ENCODE results near the gene ILRUN. TPM values are rescaled to one million over a fixed set of nuclear protein-coding genes. Genes with fewer than 3 reads are reported as not detected.

Gene ILRUN
- total RNA-seq, 1 donor from 2014 or later = 48.4 TPM

GRCh38 chr6:34696189-34696738 lies 303 bp downstream of the ILRUN start:
- Histone ChIP-seq H3K27me3 (no peaks in the 10 kb centered on the region), H3K27ac (peak overlapping the region; percentile 98), H3K4me1 (peaks cover 45% of the 10 kb centered on the region), H3K4me3 (peak overlapping the region; percentile 65 to 99), H3K9me3 (no peaks in the 10 kb centered on the region), H3K36me3 (no peaks in the 10 kb centered on the region)
- intact Hi-C loops (cut with DNase I) = loop anchor here (5.0 kb wide), 1 partner anchor 61 kb away; the partner anchor contains the start of gene SNRPC
- DNase-seq (ENCODE audit: extremely low spot score in 2 of 2) = peak in 1 of 2 donors; percentile 93
- TF ChIP-seq, protein P1, sequence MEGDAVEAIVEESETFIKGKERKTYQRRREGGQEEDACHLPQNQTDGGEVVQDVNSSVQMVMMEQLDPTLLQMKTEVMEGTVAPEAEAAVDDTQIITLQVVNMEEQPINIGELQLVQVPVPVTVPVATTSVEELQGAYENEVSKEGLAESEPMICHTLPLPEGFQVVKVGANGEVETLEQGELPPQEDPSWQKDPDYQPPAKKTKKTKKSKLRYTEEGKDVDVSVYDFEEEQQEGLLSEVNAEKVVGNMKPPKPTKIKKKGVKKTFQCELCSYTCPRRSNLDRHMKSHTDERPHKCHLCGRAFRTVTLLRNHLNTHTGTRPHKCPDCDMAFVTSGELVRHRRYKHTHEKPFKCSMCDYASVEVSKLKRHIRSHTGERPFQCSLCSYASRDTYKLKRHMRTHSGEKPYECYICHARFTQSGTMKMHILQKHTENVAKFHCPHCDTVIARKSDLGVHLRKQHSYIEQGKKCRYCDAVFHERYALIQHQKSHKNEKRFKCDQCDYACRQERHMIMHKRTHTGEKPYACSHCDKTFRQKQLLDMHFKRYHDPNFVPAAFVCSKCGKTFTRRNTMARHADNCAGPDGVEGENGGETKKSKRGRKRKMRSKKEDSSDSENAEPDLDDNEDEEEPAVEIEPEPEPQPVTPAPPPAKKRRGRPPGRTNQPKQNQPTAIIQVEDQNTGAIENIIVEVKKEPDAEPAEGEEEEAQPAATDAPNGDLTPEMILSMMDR (IDR thresholded peaks at IDR 0.05) = no peak
- TF ChIP-seq POLR2A (IDR thresholded peaks at IDR 0.05) (no peak), POLR2AphosphoS5 (IDR thresholded peaks at IDR 0.05; ENCODE audit: insufficient read depth in 1 of 2, low read depth in 1 of 2) (no peak)

GRCh38 chr6:34695729-34696188 lies 808 bp downstream of the ILRUN start:
- no peak for DNase-seq (ENCODE audit: extremely low spot score in 2 of 2)
- Histone ChIP-seq H3K4me3 (peak overlapping the region; percentile 65 to 99), H3K27ac (peak overlapping the region; percentile 98), H3K36me3 (no peaks in the 10 kb centered on the region), H3K27me3 (no peaks in the 10 kb centered on the region), H3K9me3 (no peaks in the 10 kb centered on the region), H3K4me1 (peaks cover 48% of the 10 kb centered on the region)
- intact Hi-C loops (cut with DNase I) = loop anchor here (5.0 kb wide), 1 partner anchor 62 kb away; the partner anchor contains the start of gene SNRPC
- TF ChIP-seq, protein P1 (IDR thresholded peaks at IDR 0.05) = no peak
- TF ChIP-seq POLR2A (IDR thresholded peaks at IDR 0.05) = no peak
- no peak for TF ChIP-seq POLR2AphosphoS5 (IDR thresholded peaks at IDR 0.05; ENCODE audit: insufficient read depth in 1 of 2, low read depth in 1 of 2)

- no peak for DNase-seq (ENCODE audit: extremely low spot score in 2 of 2)
- Histone ChIP-seq H3K27ac (no peak overlapping the region), H3K27me3 (no peaks in the 10 kb centered on the region), H3K36me3 (no peaks in the 10 kb centered on the region), H3K9me3 (no peaks in the 10 kb centered on the region), H3K4me1 (peaks cover 48% of the 10 kb centered on the region), H3K4me3 (no peak overlapping the region)
- intact Hi-C loops (cut with DNase I) = no loop called here
- TF ChIP-seq, protein P1 (IDR thresholded peaks at IDR 0.05) = no peak
- TF ChIP-seq POLR2AphosphoS5 (IDR thresholded peaks at IDR 0.05; ENCODE audit: insufficient read depth in 1 of 2, low read depth in 1 of 2) (no peak), POLR2A (IDR thresholded peaks at IDR 0.05) (no peak)
Observed at GRCh38 chr6:34692280-34692679, 4.3 kb downstream of the ILRUN start.

DNA sequence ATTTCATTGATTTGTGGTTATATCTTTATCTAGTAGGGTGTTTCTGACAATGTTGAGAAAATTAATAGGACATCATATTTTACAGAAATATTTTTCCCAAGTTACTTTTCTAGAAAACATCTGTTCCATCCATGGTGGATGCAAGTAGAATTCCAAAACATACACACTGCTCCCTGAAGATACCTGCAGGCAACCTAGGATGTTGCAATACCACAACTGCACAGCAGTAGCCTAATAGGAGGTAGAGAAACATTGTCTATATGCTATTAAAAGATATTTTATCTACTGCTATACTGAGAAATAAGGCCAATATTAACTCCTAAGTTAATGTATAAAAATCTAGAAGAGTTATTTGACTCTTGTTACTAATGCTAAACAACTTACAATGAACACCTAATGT lies 6.8 kb downstream of the ILRUN start:
- H3K9me3 ChIP-seq = no peaks in the 10 kb centered on the region
- DNase-seq (ENCODE audit: extremely low spot score in 2 of 2) = no peak
- no peak overlapping the region for H3K27ac ChIP-seq
- TF ChIP-seq, protein P1 (IDR thresholded peaks at IDR 0.05) = no peak
- TF ChIP-seq POLR2AphosphoS5 (IDR thresholded peaks at IDR 0.05; ENCODE audit: insufficient read depth in 1 of 2, low read depth in 1 of 2) = no peak
- TF ChIP-seq POLR2A (IDR thresholded peaks at IDR 0.05) = no peak
- no peaks in the 10 kb centered on the region for H3K27me3 ChIP-seq
- no peaks in the 10 kb centered on the region for H3K36me3 ChIP-seq
- intact Hi-C loops (cut with DNase I) = no loop called here
- H3K4me1 ChIP-seq = peaks cover 35% of the 10 kb centered on the region
- no peak overlapping the region for H3K4me3 ChIP-seq

DNA sequence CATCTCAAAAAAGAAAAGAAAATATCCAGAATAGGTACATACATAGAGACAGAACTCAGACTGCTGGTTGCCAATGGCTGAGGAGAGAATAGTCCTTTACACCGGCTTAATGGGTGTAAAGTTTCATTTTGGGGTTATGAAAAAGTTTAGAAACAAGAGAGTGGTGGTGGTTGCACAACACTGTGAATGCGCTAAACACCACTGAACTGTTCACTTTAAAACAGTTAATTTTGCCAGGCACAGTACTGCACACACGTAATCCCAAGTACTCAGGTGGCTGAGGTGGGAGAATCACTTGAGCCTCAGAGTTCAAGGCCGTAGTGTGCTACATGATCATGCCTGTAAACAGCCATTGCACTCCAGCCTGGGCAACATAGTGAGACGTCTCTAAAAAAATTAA lies 7.6 kb downstream of the ILRUN start:
- Histone ChIP-seq H3K4me3 (no peak overlapping the region), H3K27me3 (no peaks in the 10 kb centered on the region), H3K4me1 (peaks cover 31% of the 10 kb centered on the region), H3K27ac (no peak overlapping the region), H3K36me3 (no peaks in the 10 kb centered on the region), H3K9me3 (no peaks in the 10 kb centered on the region)
- no peak for DNase-seq (ENCODE audit: extremely low spot score in 2 of 2)
- no peak for TF ChIP-seq POLR2AphosphoS5 (IDR thresholded peaks at IDR 0.05; ENCODE audit: insufficient read depth in 1 of 2, low read depth in 1 of 2)
- TF ChIP-seq POLR2A (IDR thresholded peaks at IDR 0.05) = no peak
- TF ChIP-seq, protein P1 (IDR thresholded peaks at IDR 0.05) = no peak
- intact Hi-C loops (cut with DNase I) = no loop called here
